Brain microvascular endothelial cell (primary cell): ENCODE measurements around the gene DYNC2I2.

ENCODE experiments used
- DNase-seq: peaks from one replicate; pipeline ENCODE4 v3.0.0-alpha.2; 2020
- H3K27ac ChIP-seq: fragments of 250-450 bp; sonication (Bioruptor Pico); 2 replicates; pipeline ENCODE4 v1.5.1; 2020; ENCODE audit warnings: mild to moderate bottlenecking, moderate library complexity
- H3K27me3 ChIP-seq: fragments of 250-450 bp; sonication (Bioruptor Pico); replicated peaks from 2 replicates; pipeline ENCODE4 v1.5.1; 2020; ENCODE audit warnings: mild to moderate bottlenecking
- H3K36me3 ChIP-seq: fragments of 250-450 bp; sonication (Bioruptor Pico); replicated peaks from 2 replicates; pipeline ENCODE4 v1.5.1; 2020; ENCODE audit warnings: mild to moderate bottlenecking
- H3K4me3 ChIP-seq: 2 replicates; pipeline ENCODE4 v1.5.1; 2011; ENCODE audit warnings: low read depth, mild to moderate bottlenecking, control low read depth, low read length, moderate library complexity
- in situ Hi-C: cut with HindIII; loops from 2 replicates; pipeline ENCODE4 v1.10.0; 2017; ENCODE audit warnings: low sequenced_read_pairs, low pct_ligation_motif_present
- TF ChIP-seq, protein P1 (sequence below): IDR thresholded peaks from 2 replicates; pipeline ENCODE4 v1.5.1; 2011; ENCODE audit warnings: low read depth, mild to moderate bottlenecking, moderate library complexity, low read length, control low read depth, inconsistent platforms; ENCODE audit errors: missing control alignments

The DYNC2I2 gene

GRCh38 chr9:128636024-128636390 lies 20.6 kb downstream of the DYNC2I2 start:
- Histone ChIP-seq H3K27ac (no peak overlapping the region), H3K4me3 (no peak overlapping the region), H3K36me3 (peaks cover 35% of the 10 kb centered on the region), H3K27me3 (no peaks in the 10 kb centered on the region)
- TF ChIP-seq, protein P1, sequence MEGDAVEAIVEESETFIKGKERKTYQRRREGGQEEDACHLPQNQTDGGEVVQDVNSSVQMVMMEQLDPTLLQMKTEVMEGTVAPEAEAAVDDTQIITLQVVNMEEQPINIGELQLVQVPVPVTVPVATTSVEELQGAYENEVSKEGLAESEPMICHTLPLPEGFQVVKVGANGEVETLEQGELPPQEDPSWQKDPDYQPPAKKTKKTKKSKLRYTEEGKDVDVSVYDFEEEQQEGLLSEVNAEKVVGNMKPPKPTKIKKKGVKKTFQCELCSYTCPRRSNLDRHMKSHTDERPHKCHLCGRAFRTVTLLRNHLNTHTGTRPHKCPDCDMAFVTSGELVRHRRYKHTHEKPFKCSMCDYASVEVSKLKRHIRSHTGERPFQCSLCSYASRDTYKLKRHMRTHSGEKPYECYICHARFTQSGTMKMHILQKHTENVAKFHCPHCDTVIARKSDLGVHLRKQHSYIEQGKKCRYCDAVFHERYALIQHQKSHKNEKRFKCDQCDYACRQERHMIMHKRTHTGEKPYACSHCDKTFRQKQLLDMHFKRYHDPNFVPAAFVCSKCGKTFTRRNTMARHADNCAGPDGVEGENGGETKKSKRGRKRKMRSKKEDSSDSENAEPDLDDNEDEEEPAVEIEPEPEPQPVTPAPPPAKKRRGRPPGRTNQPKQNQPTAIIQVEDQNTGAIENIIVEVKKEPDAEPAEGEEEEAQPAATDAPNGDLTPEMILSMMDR: peak; percentile 28
- no peak for DNase-seq
- in situ Hi-C loops: no loop called here

DNA sequence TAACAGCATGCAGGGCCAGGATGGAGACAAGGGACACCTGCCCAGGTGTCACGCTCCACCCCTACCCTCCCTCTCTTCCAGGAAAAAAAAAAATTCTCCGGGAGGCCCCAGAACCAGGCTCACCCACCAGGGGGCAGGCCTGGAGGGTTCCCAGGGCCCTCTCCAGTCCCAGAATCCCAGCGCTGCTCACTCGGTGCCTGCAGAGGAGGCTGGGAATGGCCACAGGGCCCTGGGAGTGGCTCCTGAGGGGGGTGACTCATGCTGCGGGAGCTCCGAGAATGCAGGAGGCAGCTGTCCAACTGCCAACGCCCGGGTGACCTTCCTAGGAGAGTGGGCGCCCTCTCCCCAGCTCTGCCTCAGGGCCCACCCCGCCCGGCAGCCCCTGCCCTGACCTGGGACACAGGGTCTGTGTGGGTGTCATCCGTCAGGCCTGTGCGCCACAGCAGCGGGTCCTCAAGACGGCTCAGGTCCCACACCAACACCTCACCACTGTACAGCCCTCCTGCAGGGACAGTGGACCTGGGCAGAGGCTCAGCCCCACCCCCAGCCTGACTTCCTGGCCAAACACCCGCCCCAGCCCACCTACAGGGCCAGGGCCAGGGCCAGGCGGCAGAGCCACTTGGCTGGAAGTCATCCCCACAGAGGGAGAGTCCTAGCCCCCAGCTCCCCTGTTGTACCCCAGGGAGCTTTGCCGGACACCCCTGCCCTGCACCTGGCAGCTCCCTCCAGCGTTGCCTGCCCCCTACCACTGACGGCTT lies 21.2 kb downstream of the DYNC2I2 start:
- TF ChIP-seq, protein P1: peak; percentile 94
- in situ Hi-C loops: no loop called here
- peak overlapping the region; percentile 47 for H3K27ac ChIP-seq
- no peak overlapping the region for H3K4me3 ChIP-seq
- H3K36me3 ChIP-seq: peaks cover 41% of the 10 kb centered on the region
- peak; percentile 92 for DNase-seq
- H3K27me3 ChIP-seq: no peaks in the 10 kb centered on the region

GRCh38 chr9:128634651-128635262 lies 21.9 kb downstream of the DYNC2I2 start:
- in situ Hi-C loops: no loop called here
- Histone ChIP-seq H3K27ac (no peak overlapping the region), H3K36me3 (peaks cover 45% of the 10 kb centered on the region), H3K27me3 (no peaks in the 10 kb centered on the region), H3K4me3 (no peak overlapping the region)
- TF ChIP-seq, protein P1: no peak
- no peak for DNase-seq

DNA sequence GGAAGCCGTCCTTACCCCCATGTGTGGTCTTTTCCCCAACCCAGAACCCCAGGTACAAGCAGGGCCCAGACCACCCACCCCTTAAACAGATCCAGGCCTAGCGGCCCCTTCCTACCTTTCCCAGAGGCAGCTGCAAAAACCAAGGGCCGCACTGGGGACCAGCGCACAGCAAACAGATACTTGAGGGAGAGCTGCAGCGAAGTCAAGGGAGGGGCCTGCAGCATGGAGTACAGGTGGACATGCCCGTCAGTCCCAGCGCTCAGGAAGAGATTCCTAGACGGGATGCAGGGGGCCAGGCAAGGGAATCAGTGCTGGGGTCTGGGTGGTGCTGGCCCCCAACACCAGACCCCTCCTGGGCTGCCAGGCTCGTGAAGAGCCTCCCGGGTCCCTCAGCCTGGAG lies 22.5 kb downstream of the DYNC2I2 start:
- Histone ChIP-seq H3K36me3 (peaks cover 52% of the 10 kb centered on the region), H3K27me3 (no peaks in the 10 kb centered on the region), H3K27ac (no peak overlapping the region), H3K4me3 (no peak overlapping the region)
- DNase-seq: no peak
- TF ChIP-seq, protein P1: no peak
- in situ Hi-C loops: no loop called here

DNA sequence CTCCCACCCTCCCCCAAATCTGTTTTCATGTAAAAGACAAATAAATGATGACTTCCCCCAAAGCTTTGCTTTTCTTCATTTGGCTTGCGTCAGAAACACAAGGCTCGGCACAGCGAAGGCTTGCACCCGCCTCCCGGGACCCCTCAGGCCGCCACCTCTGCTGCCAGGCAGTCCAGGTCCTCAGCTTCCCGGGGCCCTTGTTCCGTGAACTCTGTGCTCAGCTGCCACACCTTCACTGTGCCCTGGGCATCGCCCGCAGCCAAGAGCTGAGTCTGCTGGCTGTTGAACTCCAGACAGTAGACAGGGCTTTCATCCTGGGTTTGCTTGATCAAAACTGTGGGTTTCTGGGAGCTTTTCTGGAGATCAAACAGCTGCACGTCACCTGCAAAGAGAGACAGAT lies 23.0 kb downstream of the DYNC2I2 start:
- Histone ChIP-seq H3K27ac (no peak overlapping the region), H3K27me3 (no peaks in the 10 kb centered on the region), H3K36me3 (peaks cover 57% of the 10 kb centered on the region), H3K4me3 (no peak overlapping the region)
- in situ Hi-C loops: no loop called here
- no peak for DNase-seq
- TF ChIP-seq, protein P1: no peak
